GM21526 (cell line): ENCODE results near the gene FAM9C.
"Not testable (repeated sequence)": the region's sequence is repeated elsewhere in the genome, so short reads cannot be mapped to it uniquely, and the experiment has no call there.

Experiments used
- ATAC-seq: cut with Tn5 transposase; IDR thresholded peaks from one replicate; pipeline ENCODE4 v1.9.1; 2021; ENCODE audit warnings: moderate library complexity; ENCODE audit not compliant: unreplicated experiment, low FRiP score

The FAM9C gene

GRCh38 chrX:13044441-13044840 is at the start of gene FAM9C:
FAM9C (minus strand) TSS chrX:13044620; CDS start chrX:13043789, 831 bp downstream.
- no peak for ATAC-seq

- ATAC-seq: no peak
Measured at GRCh38 chrX:13093529-13094140, 49.2 kb upstream of the FAM9C start.

GRCh38 chrX:13092455-13092941 is 48.1 kb upstream of the FAM9C start:
- ATAC-seq: peak; percentile 55

GRCh38 chrX:13091111-13091765 is 46.8 kb upstream of the FAM9C start:
- no peak for ATAC-seq

- no peak for ATAC-seq
Measured at GRCh38 chrX:13090339-13091110, 46.1 kb upstream of the FAM9C start.

- ATAC-seq: no peak
Measured at GRCh38 chrX:13090027-13090338, 45.6 kb upstream of the FAM9C start.

GRCh38 chrX:13088156-13088487 is 43.7 kb upstream of the FAM9C start:
- no peak for ATAC-seq

GRCh38 chrX:13087322-13088155 is 43.1 kb upstream of the FAM9C start:
- ATAC-seq: peak; percentile 80

- not testable (repeated sequence) for ATAC-seq
Measured at GRCh38 chrX:13086793-13087321, 42.4 kb upstream of the FAM9C start.

GRCh38 chrX:13086076-13086475 is 41.7 kb upstream of the FAM9C start:
- ATAC-seq: no peak

- ATAC-seq: no peak
Measured at GRCh38 chrX:13085526-13085925, 41.1 kb upstream of the FAM9C start.

- ATAC-seq: no peak
Measured at GRCh38 chrX:13084611-13085010, 40.2 kb upstream of the FAM9C start.

GRCh38 chrX:13083755-13084326 is 39.4 kb upstream of the FAM9C start:
- not testable (repeated sequence) for ATAC-seq

- no peak for ATAC-seq
Measured at GRCh38 chrX:13082206-13083065, 38.0 kb upstream of the FAM9C start.

GRCh38 chrX:13081395-13082205 is 37.2 kb upstream of the FAM9C start:
- ATAC-seq: no peak

GRCh38 chrX:13080128-13080795 is 35.8 kb upstream of the FAM9C start:
- no peak for ATAC-seq

GRCh38 chrX:13078739-13079444 is 34.5 kb upstream of the FAM9C start:
- no peak for ATAC-seq
